ENCODE data around the gene CREB3.

The CREB3 gene

DNA sequence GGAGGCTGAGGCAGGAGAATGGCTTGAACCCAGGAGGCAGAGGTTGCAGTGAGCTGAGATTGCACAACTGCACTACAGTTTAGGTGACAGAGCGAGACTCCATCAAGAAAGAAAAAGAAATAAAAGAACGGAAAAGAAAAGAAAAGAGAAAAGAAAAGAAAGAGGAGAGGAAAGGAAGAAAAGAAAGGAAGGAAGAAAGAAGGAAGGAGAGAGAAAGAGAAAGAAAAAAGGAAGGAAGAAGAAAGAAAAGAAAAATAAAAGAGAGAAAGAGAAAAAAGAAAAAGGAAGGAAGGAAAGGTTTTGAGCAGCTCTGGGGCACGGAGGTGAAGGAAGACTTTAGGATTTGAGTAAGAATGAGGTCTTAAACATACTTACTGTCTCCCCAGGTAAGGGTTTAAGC is 18.9 kb upstream of the CREB3 start:
- H3K23ac ChIP-seq (ENCODE audit: low read length) = no peak overlapping the region
- no peak overlapping the region for H3K4me2 ChIP-seq (ENCODE audit: low read length)
- no peak overlapping the region for H2AK5ac ChIP-seq (ENCODE audit: low read length)
- H3K9me3 ChIP-seq (ENCODE audit: insufficient read depth, low read depth, low read length) = no peaks in the 10 kb centered on the region
- no peaks in the 10 kb centered on the region for H3K4me1 ChIP-seq (ENCODE audit: control insufficient read depth in 1 of 2, insufficient read depth in 2 of 2, low read length in 2 of 2)
- H3K9ac ChIP-seq (ENCODE audit: low read length) = no peak overlapping the region
- WGBS (ENCODE audit: extremely low coverage, insufficient coverage, insufficient read length) = no CpG with 5 or more reads among the region's 3 CpGs
- no peak overlapping the region for H3K27ac ChIP-seq (ENCODE audit: low read depth, low read length)
- no peaks in the 10 kb centered on the region for H3K79me2 ChIP-seq (ENCODE audit: control insufficient read depth, insufficient read depth, low read length, poor library complexity)
- H3K4ac ChIP-seq (ENCODE audit: low read depth, low read length) = no peak overlapping the region
- no peak overlapping the region for H3K4me3 ChIP-seq (ENCODE audit: low read depth, low read length)
- no peaks in the 10 kb centered on the region for H3K79me1 ChIP-seq (ENCODE audit: low read length)
- H4K8ac ChIP-seq (ENCODE audit: low read depth, low read length) = no peak overlapping the region
- no peak overlapping the region for H2BK12ac ChIP-seq (ENCODE audit: low read length)
- DNase-seq = no peak
- H3K18ac ChIP-seq (ENCODE audit: low read length) = no peak overlapping the region
- H4K12ac ChIP-seq (ENCODE audit: low read depth, low read length) = no peak overlapping the region
- no peak overlapping the region for H2BK120ac ChIP-seq (ENCODE audit: insufficient read depth, low read length, poor library complexity)
- no peaks in the 10 kb centered on the region for H3K27me3 ChIP-seq (ENCODE audit: insufficient read depth, low read length)
- H2AFZ ChIP-seq (ENCODE audit: insufficient read depth, low read length, poor library complexity) = no peak overlapping the region
- no peak overlapping the region for H2BK5ac ChIP-seq (ENCODE audit: low read depth, low read length, poor library complexity)
- no peak overlapping the region for H4K91ac ChIP-seq (ENCODE audit: low read depth, low read length)
- no peak overlapping the region for H3K14ac ChIP-seq (ENCODE audit: low read length)
- peaks cover 68 to 77% of the 10 kb centered on the region in 2 experiments for H3K36me3 ChIP-seq (ENCODE audit: control insufficient read depth in 1 of 2, insufficient read depth in 2 of 2, low read length in 2 of 2)

- Histone ChIP-seq H3K18ac (ENCODE audit: low read length) (no peak overlapping the region), H2BK12ac (ENCODE audit: low read length) (no peak overlapping the region), H3K4me3 (ENCODE audit: low read depth, low read length) (no peak overlapping the region), H2BK5ac (ENCODE audit: low read depth, low read length, poor library complexity) (no peak overlapping the region), H3K14ac (ENCODE audit: low read length) (no peak overlapping the region), H2AFZ (ENCODE audit: insufficient read depth, low read length, poor library complexity) (no peak overlapping the region), H4K91ac (ENCODE audit: low read depth, low read length) (no peak overlapping the region), H3K9me3 (ENCODE audit: insufficient read depth, low read depth, low read length) (no peaks in the 10 kb centered on the region), H3K23ac (ENCODE audit: low read length) (no peak overlapping the region), H2BK120ac (ENCODE audit: insufficient read depth, low read length, poor library complexity) (no peak overlapping the region), H3K79me2 (ENCODE audit: control insufficient read depth, insufficient read depth, low read length, poor library complexity) (no peaks in the 10 kb centered on the region), H4K12ac (ENCODE audit: low read depth, low read length) (no peak overlapping the region), H3K79me1 (ENCODE audit: low read length) (no peaks in the 10 kb centered on the region), H2AK5ac (ENCODE audit: low read length) (no peak overlapping the region), H3K4me2 (ENCODE audit: low read length) (no peak overlapping the region), H4K8ac (ENCODE audit: low read depth, low read length) (no peak overlapping the region), H3K27ac (ENCODE audit: low read depth, low read length) (no peak overlapping the region), H3K36me3 (ENCODE audit: control insufficient read depth in 1 of 2, insufficient read depth in 2 of 2, low read length in 2 of 2) (peaks cover 71 to 82% of the 10 kb centered on the region in 2 experiments), H3K4ac (ENCODE audit: low read depth, low read length) (no peak overlapping the region), H3K9ac (ENCODE audit: low read length) (no peak overlapping the region), H3K4me1 (ENCODE audit: control insufficient read depth in 1 of 2, insufficient read depth in 2 of 2, low read length in 2 of 2) (no peaks in the 10 kb centered on the region), H3K27me3 (ENCODE audit: insufficient read depth, low read length) (no peaks in the 10 kb centered on the region)
- WGBS (ENCODE audit: extremely low coverage, insufficient coverage, insufficient read length) = no CpG with 5 or more reads among the region's 6 CpGs
- no peak for DNase-seq
Measured at GRCh38 chr9:35714123-35714522, 18.3 kb upstream of the CREB3 start.

DNA sequence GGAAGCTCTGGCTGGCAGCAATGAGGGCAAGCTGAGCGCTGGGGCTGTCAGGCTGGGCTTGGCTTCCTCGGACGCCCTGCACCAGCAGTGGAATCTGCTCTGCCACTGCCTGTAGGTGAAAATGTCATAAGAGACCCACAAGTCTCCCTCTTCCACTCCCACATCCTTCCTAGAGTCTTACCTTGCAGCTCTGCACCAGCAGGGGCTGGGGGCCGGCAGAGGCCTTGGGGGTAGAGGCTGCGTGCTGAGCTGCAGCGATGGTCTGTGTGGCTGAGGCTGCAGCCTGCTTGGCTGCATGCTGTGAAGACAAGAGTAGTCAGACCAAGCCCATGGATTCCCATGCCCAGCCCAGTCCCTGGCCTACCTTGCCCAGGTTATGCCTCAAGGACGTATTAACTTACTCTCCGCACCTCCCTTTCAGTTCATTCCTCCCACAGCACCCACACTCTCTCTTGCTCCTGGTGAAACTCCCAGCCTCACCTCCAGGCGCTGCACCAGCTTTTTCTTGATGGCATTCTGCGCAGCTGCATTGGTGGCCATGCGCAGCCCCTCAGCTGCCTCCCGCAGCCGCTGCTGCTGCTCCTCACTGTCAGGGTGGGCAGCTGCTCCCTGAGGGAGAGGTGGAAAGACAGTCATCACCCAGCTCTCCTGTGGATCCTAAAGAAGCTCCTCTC is 17.8 kb upstream of the CREB3 start:
- no peaks in the 10 kb centered on the region for H3K9me3 ChIP-seq (ENCODE audit: insufficient read depth, low read depth, low read length)
- peaks cover 76 to 87% of the 10 kb centered on the region in 2 experiments for H3K36me3 ChIP-seq (ENCODE audit: control insufficient read depth in 1 of 2, insufficient read depth in 2 of 2, low read length in 2 of 2)
- H2BK5ac ChIP-seq (ENCODE audit: low read depth, low read length, poor library complexity) = no peak overlapping the region
- H3K14ac ChIP-seq (ENCODE audit: low read length) = no peak overlapping the region
- no peaks in the 10 kb centered on the region for H3K4me1 ChIP-seq (ENCODE audit: control insufficient read depth in 1 of 2, insufficient read depth in 2 of 2, low read length in 2 of 2)
- no peak overlapping the region for H3K23ac ChIP-seq (ENCODE audit: low read length)
- no peak overlapping the region for H3K4me3 ChIP-seq (ENCODE audit: low read depth, low read length)
- no peaks in the 10 kb centered on the region for H3K27me3 ChIP-seq (ENCODE audit: insufficient read depth, low read length)
- no peak overlapping the region for H3K9ac ChIP-seq (ENCODE audit: low read length)
- H3K27ac ChIP-seq (ENCODE audit: low read depth, low read length) = no peak overlapping the region
- no peak overlapping the region for H4K12ac ChIP-seq (ENCODE audit: low read depth, low read length)
- H3K79me2 ChIP-seq (ENCODE audit: control insufficient read depth, insufficient read depth, low read length, poor library complexity) = no peaks in the 10 kb centered on the region
- no peak for DNase-seq
- no peak overlapping the region for H3K4ac ChIP-seq (ENCODE audit: low read depth, low read length)
- H2BK120ac ChIP-seq (ENCODE audit: insufficient read depth, low read length, poor library complexity) = no peak overlapping the region
- H4K91ac ChIP-seq (ENCODE audit: low read depth, low read length) = no peak overlapping the region
- no CpG with 5 or more reads among the region's 13 CpGs for WGBS (ENCODE audit: extremely low coverage, insufficient coverage, insufficient read length)
- no peak overlapping the region for H3K4me2 ChIP-seq (ENCODE audit: low read length)
- H3K79me1 ChIP-seq (ENCODE audit: low read length) = no peaks in the 10 kb centered on the region
- no peak overlapping the region for H2AFZ ChIP-seq (ENCODE audit: insufficient read depth, low read length, poor library complexity)
- H4K8ac ChIP-seq (ENCODE audit: low read depth, low read length) = no peak overlapping the region
- no peak overlapping the region for H3K18ac ChIP-seq (ENCODE audit: low read length)
- no peak overlapping the region for H2BK12ac ChIP-seq (ENCODE audit: low read length)
- no peak overlapping the region for H2AK5ac ChIP-seq (ENCODE audit: low read length)

- Histone ChIP-seq H3K4me1 (ENCODE audit: control insufficient read depth in 1 of 2, insufficient read depth in 2 of 2, low read length in 2 of 2) (no peaks in the 10 kb centered on the region), H4K12ac (ENCODE audit: low read depth, low read length) (no peak overlapping the region), H2AFZ (ENCODE audit: insufficient read depth, low read length, poor library complexity) (no peak overlapping the region), H3K27ac (ENCODE audit: low read depth, low read length) (no peak overlapping the region), H3K18ac (ENCODE audit: low read length) (no peak overlapping the region), H3K14ac (ENCODE audit: low read length) (no peak overlapping the region), H3K36me3 (ENCODE audit: control insufficient read depth in 1 of 2, insufficient read depth in 2 of 2, low read length in 2 of 2) (peaks cover 77 to 86% of the 10 kb centered on the region in 2 experiments), H3K9me3 (ENCODE audit: insufficient read depth, low read depth, low read length) (no peaks in the 10 kb centered on the region), H4K91ac (ENCODE audit: low read depth, low read length) (no peak overlapping the region), H4K8ac (ENCODE audit: low read depth, low read length) (no peak overlapping the region), H2BK120ac (ENCODE audit: insufficient read depth, low read length, poor library complexity) (no peak overlapping the region), H3K4me2 (ENCODE audit: low read length) (no peak overlapping the region), H3K79me1 (ENCODE audit: low read length) (no peaks in the 10 kb centered on the region), H3K27me3 (ENCODE audit: insufficient read depth, low read length) (no peaks in the 10 kb centered on the region), H3K79me2 (ENCODE audit: control insufficient read depth, insufficient read depth, low read length, poor library complexity) (no peaks in the 10 kb centered on the region), H2BK5ac (ENCODE audit: low read depth, low read length, poor library complexity) (no peak overlapping the region), H2AK5ac (ENCODE audit: low read length) (no peak overlapping the region), H3K4ac (ENCODE audit: low read depth, low read length) (no peak overlapping the region), H3K23ac (ENCODE audit: low read length) (no peak overlapping the region), H3K4me3 (ENCODE audit: low read depth, low read length) (no peak overlapping the region), H3K9ac (ENCODE audit: low read length) (no peak overlapping the region), H2BK12ac (ENCODE audit: low read length) (no peak overlapping the region)
- WGBS (ENCODE audit: extremely low coverage, insufficient coverage, insufficient read length) = no CpG with 5 or more reads among the region's 4 CpGs
- DNase-seq = no peak
Measured at GRCh38 chr9:35716230-35716629, 16.2 kb upstream of the CREB3 start.

Measured in trophoblast cell (in vitro differentiated cells and primary cell).